ENCODE measurements around the gene PROM1.

The PROM1 gene

GRCh38 chr4:16117164-16117563 lies 33.3 kb upstream of the PROM1 start:
- no peak for TF ChIP-seq CTCF (conservative IDR thresholded peaks at IDR 0.05)

GRCh38 chr4:16116493-16116990 lies 32.7 kb upstream of the PROM1 start:
- TF ChIP-seq CTCF (conservative IDR thresholded peaks at IDR 0.05) = no peak
- H3K27ac ChIP-seq = no peak overlapping the region

More at GRCh38 chr4:16117164-16117563, 33.3 kb upstream of the PROM1 start:
- H3K27ac ChIP-seq = no peak overlapping the region

DNA sequence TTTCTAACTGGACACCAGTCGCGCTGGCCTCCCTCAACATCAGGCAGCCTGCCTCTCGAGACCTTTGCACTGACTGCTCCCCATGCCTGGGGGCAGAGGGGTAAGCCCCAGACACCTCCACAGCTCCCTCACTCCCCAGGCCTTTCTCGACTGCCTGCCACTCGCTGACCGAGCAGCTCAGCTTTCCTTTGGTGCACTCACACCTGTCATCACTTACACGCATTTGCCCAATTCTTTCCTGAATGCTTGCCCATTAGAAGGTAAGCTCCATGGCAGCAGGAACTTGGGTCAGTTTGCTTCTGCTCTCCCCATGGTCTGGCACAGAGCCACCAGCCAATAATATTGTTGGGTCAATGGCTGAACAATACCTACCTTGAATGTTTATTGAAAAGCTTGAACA lies 32.2 kb upstream of the PROM1 start:
- TF ChIP-seq CTCF (conservative IDR thresholded peaks at IDR 0.05) = no peak
- no peak overlapping the region for H3K27ac ChIP-seq

- no peak for TF ChIP-seq CTCF (conservative IDR thresholded peaks at IDR 0.05)
- no peak overlapping the region for H3K27ac ChIP-seq
Measured at GRCh38 chr4:16114546-16114945, 30.7 kb upstream of the PROM1 start.

DNA sequence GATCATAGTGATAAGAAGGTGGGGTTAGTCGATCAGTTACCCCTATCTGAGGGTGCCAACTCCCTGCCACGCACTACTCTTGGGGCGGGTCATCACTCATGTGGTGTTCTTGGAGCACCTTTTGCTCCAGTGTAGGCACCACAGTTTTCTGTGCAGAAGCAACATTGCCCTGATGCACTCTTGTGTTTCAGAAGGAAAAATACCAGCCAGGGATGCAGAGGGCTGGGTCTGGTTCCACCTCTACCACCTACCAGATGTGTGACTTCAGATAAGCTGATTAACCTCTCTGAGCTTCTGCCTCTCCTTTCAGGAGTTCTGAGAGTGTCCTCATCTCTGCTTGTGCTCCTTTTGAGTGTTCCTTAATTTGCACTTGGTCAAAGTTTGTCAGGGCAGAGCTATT lies 29.9 kb upstream of the PROM1 start:
- H3K27ac ChIP-seq = no peak overlapping the region
- TF ChIP-seq CTCF (conservative IDR thresholded peaks at IDR 0.05) = no peak

- no peak for TF ChIP-seq CTCF (conservative IDR thresholded peaks at IDR 0.05)
- H3K27ac ChIP-seq = no peak overlapping the region; the same call in 1 of the 2 replicates
Measured at GRCh38 chr4:16111533-16111932, 27.7 kb upstream of the PROM1 start.

- no peak for TF ChIP-seq CTCF (conservative IDR thresholded peaks at IDR 0.05)
- H3K27ac ChIP-seq = peak overlapping the region; percentile 49
Measured at GRCh38 chr4:16110661-16111290, 27.0 kb upstream of the PROM1 start.

All from VCaP (cell line).